HS-5 (cell line): ENCODE measurements around the gene HERC2.

ENCODE experiments used
- DNase-seq: peaks from one replicate; pipeline ENCODE4 v3.0.0-alpha.2; 2012; ENCODE audit warnings: low read depth

The HERC2 gene

DNA sequence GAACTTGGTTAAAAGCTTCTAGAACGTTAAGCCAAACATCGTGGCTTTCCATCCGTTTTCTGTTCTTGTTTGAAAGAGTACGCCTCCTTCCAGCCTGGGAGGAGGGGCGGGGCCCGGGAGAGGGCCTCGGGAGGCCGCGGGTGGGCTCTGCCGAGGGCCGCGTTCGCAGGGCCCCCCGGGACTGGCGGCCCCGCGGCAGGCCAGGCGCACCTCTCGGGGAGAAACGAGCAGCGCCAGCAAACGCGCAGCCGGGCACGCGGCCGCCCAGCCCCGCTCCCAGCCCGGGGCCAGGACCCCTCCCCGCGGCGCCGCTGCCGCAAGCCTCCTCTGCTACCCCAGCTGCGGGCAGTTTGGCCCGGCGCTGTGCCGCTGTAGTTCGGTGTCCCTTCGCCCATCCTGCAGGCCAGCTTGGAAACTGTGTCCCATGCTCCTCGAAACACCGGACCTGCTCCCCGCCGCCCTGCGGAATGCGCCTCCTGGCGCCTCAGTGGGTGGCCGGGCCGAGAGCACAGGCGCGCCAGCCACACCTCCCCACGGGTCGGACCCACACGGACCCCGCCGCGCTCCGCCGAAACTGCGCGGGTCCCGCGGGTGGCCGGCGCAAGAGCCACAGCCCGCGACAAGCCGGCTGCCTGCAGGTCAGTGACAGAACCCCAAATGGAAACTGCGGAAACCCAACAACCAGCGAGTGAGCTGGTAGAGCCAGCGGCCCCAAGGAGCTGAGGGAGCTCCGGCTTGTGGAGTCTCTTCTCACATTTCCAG lies 225.1 kb downstream of the HERC2 start:
- DNase-seq: no peak

DNA sequence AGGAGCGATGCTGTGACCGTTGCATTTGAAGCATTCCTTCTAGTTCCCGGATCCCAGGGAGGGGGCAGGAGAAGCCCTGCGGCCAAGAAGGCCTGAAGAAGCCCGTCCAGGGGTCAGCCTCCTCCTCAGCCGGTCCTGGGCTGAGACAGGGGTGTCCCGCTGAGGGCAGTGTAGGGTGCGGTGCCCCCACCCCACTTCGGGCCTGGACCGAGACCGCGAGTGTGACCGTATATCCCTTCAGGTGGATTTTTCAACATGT lies 225.6 kb downstream of the HERC2 start:
- no peak for DNase-seq

- DNase-seq: no peak
These were observed 227.1 kb downstream of the HERC2 start for GRCh38 chr15:28094732-28095521.

- DNase-seq: no peak
These were observed 228.0 kb downstream of the HERC2 start for GRCh38 chr15:28093752-28094535.

GRCh38 chr15:28091313-28091712 lies 230.7 kb downstream of the HERC2 start:
- DNase-seq: no peak

GRCh38 chr15:28086175-28086703 lies 235.7 kb downstream of the HERC2 start:
- no peak for DNase-seq

- no peak for DNase-seq
These were observed 236.3 kb downstream of the HERC2 start for GRCh38 chr15:28085489-28086174.

DNA sequence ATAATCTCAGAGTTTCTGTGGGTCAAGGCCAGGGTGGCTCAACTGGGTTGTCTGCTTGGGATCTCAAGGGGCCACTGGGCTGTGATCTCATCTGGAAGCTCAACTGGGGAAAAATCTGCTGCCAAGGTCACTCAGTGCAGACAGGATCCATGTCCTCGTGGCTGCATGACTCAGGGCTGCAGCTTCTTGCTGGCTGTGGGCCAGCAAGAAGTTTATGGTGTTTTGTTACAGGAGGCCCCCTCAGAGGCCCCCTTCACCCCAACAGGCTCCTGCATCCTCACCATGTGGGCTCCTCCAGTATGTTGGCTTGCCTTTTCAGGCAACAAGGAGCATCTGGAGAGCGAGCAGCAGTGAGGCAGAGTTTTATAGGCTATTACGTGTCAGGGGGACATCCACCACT lies 237.4 kb downstream of the HERC2 start:
- DNase-seq: no peak

DNA sequence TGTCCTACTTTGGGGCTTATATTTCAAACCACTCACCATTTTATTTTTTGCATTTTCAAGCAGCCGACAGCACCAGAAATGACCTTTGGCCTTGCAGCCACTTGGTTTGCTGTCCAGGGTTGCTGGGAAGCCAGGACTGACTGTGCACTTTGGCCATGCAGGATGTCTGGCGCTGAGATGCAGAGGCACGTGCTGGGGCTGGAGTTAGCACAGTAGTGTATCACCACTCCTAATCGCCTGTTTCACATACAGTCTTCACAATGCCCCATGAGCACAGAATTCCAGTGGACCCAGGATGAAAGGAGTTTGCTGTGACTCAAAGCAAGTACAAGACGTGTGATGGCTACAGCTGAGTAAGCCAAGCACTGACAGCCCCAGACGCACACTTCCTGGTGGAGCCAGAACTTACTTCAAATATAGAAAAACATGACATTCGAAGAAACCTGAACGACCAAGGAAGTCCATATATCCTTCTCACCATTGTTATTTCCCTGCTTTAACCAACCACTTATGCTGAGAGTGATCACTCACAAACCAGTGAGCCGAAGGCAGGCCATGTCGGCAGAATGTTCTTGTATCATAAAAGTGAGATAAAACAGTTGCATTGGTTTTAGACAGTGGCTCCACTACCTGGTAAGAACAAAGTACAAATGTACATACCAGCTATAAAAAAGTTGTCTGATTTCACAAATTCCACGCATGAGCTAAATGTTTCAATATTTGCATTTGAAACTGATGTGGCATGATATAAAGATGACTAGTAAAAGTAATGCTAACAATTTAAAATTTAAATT lies 238.9 kb downstream of the HERC2 start:
- DNase-seq: no peak

DNA sequence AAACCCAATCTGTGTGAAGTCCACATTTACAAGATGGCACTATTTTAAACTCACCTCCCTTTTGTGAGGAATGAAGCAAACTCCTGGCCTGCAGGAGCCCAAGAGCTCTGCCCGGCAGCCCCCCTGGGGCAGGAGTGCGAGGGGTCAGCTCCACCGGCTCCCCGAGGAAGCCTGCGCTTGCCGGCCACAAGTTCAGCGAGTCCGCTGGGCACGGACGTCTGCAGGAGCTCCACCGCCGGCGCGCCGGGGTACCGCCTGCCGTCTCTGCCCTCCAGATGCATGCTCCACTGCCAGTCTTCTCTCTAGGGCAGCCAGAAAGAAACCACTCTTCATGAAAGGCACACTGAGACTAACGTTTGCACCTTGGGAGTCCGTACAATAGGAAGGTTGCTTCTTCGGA lies 240.4 kb downstream of the HERC2 start:
- no peak for DNase-seq

- DNase-seq: no peak
These were observed 241.6 kb downstream of the HERC2 start for GRCh38 chr15:28080386-28080785.

GRCh38 chr15:28079313-28079969 lies 242.5 kb downstream of the HERC2 start:
- no peak for DNase-seq

- no peak for DNase-seq
These were observed 243.7 kb downstream of the HERC2 start for GRCh38 chr15:28078191-28078719.

DNA sequence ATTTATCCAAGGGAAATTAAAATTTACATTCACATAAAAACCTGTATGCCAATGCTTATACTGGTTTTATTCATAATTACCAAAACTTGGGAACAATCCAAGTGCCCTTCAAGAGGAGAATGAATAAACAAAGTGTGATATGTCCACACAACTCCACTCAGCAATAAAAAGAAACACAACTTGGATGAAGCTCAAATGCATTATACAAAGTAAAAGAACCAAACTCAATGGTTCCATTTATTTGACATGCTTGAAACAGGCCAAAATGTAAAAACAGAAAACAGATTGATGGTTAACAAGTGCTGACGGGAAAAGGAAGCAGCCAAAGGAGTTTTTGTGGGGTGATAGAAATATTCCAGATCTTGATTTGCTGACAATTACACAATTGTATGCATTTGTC lies 246.4 kb downstream of the HERC2 start:
- no peak for DNase-seq

GRCh38 chr15:28068930-28069329 lies 253.0 kb downstream of the HERC2 start:
- no peak for DNase-seq

DNA sequence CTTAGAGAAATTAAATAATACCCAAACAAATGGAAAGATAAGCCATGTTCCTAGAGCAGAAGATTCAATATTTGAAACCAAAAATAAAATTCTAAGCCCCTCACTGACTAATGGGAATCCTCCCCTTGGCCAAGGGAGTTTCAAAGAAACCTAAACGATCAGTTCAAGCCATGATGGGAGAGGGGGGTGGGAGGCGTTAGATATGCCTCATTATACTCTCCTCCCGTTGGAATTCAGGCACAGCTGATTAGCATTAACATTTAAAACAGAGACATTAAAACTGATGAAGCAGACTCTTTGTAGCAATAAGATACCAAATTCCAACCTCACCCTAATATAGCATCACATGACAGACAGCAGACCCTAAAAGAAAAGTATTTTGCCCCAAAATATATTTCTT lies 255.7 kb downstream of the HERC2 start:
- DNase-seq: no peak
